Left hindlimb (tissue), 1 donor: ENCODE results near the gene BTBD18.
A peak's percentile ranks its signal among the peaks of the same experiment; 100 is the strongest.

ENCODE experiments used
- DNase-seq: peaks from one replicate; pipeline ENCODE4 v3.0.0-alpha.2; 2018

BTBD18 gene, protein sequence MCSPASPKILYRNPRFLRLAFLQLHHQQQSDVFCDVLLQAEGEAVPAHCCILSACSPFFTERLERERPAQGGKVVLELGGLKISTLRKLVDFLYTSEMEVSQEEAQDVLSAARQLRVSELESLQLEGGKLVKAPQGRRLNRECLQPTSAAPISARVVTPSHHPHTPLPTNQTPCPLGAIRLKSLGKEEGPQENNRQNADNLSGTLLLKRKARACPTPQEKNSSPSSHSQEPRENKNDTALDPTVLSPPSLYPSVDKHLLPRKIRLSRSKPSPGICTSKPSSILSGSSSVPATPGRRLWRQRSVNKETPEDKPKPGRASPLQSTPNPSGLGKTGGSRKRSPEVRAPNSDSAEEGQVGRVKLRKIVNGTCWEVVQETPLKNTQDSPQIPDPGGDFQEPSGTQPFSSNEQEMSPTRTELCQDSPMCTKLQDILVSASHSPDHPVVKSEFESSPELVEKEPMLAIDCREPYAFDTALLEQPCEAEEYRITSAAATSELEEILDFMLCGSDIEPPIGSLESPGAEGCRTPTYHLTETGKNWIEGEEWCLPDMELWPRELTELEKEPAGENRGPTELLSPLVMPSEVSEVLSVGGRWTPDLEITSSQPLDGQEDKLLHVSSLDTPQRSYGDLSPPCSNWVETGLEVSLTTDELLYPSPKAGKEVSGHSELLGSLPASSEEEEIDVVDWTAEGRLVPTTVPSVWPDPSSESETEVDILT

DNA sequence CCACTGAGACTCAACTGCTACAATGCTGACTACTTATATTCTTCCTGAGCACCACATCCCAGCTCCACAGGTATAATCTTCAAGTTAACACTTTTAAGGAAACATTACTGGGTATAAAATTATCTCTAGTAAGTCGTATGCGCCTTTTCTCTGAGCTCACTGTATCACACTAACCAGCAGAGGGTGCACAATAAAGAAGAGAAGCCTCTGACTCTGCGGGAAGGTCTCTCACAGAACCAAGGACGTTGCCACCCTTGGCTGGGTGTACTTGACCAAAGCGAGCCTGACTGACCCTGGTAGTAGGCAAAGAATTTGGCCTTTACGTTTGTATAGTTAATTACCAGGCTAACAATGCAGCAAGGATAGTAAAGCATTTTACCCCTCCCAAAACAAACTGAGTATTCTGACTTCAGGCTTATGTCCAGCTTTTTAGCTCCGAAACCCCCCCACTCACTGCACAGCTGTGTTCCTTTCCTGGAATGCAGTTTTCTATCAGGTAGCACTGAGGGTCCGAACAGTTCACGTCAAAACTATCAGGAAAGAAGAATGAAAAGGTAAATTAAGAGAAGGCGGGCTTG, at the start of gene BTBD18:
BTBD18 (minus strand) TSS at position 144 of the 578 bp plus-strand sequence. CDS start 631 bp downstream, outside the sequence.
- DNase-seq: no peak

DNA sequence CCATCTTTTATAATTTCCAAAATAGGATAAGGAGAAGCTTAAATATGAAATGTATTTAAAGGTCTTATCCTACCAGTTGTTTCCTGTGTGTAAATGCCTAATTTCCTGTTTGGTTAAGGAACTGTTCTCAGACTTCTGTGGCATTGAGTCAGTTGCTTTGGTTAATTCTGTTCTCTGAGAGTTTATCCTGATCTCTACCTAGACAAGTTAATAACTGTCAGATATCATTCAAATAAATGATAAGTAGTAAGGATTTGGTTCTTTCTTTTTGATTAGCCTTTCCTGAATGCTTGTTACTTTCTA, 49.5 kb upstream of the BTBD18 start:
- DNase-seq: no peak

DNA sequence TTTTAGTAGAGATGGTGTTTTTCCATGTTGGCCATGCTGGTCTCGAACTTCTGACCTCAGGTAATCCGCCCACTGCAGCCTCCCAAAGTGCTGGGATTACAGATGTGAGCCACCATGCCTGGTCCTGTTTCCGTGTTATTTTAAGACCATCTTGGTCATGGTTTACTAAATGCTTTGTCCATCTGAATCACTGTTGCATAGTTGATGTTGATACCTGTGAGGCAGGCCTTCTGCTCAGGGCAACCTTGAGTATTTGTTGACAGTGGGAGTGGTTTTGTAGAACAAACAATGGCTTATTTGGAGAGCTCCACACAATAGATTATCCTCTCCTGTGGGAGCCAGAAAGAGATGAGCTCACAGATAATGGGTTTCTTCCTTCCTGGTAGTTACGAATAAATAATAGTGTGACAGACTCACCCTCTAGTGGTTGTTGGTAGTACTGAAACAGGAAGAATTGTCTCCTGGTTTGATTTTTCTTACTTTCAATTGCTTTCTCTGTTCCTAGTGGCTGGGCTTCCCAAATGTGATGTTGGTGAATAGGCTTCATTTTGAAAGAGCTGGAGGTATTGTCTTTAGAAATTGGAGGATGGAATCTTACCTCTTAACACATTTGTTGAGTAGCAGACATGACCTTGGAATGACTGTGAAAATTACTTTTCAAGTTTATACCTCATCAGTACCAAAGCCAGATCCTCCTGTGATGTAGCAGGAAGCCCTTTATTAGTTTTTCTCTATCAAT, 49.0 kb upstream of the BTBD18 start:
- no peak for DNase-seq

DNA sequence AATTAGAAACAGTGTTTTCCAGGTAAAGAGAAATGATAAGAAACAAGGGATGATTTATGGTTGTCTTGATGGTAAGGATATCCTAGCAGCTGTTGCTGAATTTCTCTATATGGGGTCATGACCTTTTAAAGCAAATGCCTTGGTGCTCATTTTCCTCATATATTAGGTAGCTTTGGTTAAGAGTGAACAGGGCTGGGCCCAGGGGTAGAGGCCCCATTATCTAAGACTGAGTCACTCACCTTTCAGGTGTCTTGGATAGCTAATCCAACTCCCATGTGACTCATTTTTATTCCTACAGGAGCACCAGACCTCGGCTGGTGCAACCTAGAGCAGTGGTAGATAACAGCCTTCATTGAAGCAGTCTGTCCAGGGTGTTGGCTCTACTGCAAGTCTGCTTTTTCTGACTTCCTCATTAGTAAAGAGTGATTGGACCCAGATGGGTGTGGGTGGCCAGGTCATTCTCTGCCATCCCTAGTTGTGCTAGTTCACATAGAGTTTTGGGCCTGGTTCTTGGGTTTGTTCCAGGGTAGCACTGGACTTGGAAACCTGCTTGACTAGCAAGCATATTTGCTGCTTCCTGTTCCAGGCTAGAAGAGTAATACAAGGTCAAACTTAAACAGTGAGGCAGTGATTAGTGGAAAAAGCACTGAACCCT, 47.4 kb upstream of the BTBD18 start:
- no peak for DNase-seq

DNA sequence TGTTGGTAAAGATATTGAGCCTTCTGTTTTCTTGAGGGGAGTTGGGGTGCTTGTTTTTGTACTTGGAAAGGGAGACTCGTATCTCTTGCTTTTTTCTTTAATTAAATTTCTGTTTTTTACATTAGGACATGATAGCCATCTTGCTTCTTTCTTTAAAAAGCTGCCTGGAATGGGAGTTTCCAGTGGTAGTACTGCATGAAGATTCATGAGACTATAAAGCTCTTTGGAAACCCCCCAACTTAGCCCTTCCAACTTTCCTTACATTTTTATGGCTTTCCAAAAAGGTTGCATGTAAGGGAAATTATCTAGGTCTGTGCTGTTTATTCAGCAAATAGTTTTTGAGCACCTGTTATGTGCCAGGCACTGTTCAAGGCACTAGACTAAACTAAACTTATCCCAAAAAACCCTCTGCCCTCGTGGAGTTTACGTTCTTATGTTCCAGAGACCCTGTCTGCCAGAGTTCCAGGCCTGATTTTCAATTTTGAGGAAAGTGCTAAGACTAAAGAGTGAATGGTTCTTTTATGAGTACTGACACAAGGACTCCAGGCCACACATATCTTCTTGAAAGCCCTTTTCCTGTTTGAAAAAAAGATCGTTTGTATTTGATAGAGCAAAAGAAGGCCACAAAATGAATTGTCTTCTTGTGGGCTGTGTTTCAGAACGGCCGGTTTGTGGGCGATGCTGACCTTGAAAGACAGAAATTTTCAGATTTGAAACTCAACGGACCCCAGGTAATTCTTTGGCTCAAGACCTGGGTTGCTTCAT, 41.9 kb upstream of the BTBD18 start:
- DNase-seq: no peak

DNA sequence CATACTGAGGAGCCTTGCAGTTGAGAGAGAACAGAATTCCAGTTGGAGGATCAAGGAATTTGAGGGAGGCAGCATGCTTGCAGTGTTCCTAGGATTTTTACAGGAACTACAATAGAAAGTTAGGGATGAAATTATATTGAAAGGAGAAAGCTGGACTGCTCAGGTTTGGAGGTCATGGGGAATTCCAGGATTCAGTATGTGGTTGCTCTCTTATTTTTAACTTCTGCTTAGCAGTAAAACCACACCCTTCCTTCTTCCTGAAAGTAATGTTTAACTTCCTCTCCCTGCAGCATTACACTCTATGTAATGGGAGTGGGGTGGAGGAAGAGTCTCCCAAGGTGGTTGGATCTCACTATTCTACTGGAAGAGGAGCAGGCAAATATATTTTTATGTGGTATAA, 41.3 kb upstream of the BTBD18 start:
- no peak for DNase-seq

DNA sequence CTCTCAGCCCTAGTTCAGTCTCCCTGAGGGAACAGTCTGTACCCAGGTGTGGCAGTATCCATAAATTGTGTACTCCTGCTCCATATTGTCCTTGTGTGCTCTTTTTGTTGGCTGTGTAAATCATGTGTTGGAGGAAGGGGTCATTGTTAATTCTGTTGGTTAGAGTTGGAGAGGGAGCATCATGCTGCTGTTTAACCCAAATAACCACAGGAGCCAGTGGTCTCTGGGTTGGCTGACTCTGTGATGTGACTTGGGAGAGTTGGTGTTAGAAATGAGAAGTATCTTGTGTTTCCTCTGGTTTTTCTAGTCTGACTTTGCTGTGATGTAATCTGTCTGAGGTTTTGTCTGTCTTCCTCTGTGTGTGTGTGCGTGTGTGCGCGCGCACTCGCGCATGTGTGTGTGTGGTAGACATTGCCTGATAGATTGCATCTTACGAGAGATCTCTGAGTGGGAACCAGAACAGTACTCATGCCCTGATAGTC, 40.5 kb upstream of the BTBD18 start:
- DNase-seq: peak; percentile 49

DNA sequence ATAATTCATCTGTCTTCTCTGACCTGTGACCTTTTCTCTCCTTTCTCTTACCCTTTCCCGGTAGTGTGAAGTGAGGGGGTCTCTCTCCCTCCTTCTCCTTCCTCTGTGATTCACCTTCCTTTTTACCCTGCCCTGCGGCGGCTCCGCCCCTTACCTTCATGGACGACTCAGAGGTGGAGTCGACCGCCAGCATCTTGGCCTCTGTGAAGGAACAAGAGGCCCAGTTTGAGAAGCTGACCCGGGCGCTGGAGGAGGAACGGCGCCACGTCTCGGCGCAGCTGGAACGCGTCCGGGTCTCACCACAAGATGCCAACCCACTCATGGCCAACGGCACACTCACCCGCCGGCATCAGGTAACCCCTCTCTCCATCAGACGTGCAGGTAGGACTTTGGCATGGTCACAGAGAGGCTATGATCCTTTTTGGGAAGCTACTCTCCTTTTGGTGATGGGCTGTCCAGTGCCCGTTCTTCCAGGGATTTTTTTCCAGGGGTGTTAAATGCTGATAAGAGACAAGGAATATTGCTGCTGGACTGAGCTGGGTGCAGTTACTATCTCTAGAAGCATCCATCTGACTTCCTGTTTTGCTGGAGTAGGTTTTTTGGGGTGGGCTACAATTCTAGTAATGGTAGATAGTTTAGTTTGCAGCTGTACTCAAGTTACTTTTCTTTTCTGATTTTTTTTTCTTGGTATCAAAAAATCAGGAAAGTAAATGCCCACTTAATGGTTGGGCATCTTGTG, 39.9 kb upstream of the BTBD18 start:
- DNase-seq: no peak

DNA sequence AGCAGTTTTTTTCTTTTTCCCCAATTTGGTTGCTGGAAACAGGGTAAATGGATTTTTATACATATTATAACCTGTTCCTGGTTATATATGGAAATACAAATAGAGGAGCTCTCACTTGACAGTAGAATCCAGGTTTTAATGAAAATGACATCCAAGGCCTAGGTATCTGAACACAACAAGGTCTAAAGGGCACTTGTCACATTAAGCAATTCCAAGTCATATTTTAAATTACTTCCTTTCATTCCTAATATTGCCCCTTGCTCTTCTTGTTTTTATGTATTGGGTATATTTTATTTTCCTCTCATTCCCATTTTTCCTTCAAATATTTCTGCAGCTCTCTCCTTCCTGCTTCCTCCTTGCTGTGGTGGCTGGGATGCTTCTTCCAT, 37.1 kb upstream of the BTBD18 start:
- no peak for DNase-seq

DNA sequence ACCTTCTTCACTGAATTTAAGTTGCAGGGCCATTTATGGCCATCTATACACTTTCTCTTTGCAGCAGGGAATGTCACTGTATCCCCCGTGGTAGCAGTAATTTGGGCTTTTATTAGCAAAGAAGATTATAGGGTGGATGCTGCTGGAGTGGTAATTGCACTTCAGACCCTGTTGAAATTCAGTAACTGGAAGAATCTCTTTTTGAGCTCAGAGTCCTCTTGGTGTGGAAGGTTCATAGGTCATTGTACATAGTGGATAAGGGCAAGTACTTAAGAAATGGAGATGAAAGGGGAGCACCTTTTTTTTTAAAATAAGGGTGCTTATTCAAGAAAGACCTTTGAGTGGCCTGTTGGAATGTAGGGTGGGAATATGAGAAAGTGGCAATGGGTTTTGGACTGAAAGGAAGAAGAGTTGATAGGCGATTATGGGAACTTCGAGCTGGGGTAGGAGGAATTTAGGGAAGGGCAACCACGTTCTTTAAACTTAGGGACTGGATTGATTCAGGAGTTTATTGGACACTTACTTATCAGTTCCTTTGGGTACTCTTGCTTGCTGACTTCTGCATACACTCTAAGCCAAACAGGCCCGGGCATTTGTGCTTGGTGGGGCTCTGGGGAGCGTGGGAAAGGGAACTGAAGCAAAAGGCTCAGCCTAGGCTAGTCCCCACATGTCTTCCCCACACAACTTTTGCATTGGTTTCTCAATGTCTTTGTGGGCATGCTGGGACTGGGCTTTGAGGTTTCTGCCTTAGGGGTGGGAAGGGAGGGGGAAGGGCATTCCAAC, 36.5 kb upstream of the BTBD18 start:
- DNase-seq: peak; percentile 30

DNA sequence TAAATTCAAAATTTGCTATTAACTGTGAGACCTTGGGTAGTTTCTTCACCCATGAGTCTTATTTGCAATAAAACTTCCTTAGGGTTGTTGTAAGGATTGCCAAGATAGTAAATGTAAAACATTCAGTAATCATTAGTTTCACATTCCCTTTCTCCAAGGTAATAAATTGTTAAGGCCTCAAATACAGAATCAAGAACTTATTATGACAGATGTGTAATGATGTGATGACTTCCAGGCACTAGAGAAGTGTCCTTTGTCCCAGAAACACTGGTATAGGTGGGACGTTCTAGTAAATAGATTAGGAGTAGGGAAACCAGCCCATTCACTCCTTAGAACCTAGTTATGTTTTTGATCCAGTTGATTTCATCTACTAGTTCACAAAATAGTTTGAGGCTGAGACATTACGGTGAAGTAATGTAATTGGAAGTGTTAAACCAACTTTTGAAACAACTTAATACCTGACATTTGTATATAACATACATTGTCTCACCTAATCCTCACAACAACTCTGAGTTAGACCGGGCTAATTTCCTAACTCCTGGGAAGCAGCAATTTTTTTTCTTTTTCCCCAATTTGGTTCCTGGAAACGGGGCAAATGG, 35.5 kb upstream of the BTBD18 start:
- DNase-seq: no peak

DNA sequence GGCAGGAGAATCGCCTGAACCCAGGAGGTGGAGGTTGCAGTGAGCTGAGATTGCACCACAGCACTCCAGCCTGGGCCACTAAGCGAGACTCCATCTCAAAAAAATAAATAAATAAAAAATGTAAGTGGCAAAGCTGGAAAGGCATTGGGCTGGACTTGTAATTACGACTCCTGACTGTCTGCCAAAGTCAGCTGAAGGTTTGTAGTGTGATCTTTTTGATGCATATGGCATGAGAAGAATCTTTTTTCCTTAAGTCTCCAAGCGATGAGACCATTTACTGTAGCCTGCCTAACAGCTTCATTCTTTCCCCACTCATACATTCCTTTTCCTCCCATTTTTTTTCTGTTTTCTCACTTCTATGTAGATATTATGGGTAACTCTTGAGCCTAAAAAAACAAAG, 34.8 kb upstream of the BTBD18 start:
- DNase-seq: no peak

DNA sequence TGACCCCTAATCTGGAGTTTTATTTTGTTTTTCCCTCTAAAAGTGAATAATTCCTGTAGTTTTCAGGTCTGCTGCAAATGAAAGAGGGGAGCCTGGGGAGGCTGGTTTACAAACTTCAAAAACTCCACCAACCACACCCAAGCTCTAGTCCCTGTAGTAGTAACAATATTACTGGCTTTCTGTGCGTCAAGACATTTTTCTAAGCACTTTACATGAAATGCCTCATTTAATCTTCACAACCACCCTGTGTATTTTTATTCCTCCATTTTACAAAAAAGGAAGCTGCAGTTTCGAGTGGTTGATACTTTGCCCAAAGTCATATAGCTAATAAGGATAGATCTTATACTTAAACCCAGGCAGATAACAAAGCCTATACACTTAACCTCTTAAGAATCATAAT, 33.5 kb upstream of the BTBD18 start:
- no peak for DNase-seq

DNA sequence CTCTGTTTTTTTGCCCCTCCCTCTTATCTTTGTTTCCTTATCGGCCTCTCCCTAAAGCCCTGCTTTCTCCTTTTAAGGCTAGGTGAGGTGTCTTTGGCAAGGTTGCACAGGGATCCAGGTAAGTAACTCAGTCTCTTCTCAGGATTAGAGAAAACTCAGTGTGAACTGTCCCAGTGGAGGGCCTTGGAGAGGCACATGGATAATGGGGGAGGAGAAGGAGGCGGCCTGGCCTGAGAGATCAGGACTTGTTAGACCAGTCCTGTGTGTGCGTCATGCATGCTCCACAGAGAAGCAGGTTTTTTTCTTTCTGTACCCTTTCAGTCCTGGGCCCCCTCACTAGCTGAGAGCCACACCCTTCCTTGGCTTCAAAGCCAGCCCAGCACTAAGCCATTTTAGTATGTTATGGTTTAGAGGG, 29.9 kb upstream of the BTBD18 start:
- no peak for DNase-seq

DNA sequence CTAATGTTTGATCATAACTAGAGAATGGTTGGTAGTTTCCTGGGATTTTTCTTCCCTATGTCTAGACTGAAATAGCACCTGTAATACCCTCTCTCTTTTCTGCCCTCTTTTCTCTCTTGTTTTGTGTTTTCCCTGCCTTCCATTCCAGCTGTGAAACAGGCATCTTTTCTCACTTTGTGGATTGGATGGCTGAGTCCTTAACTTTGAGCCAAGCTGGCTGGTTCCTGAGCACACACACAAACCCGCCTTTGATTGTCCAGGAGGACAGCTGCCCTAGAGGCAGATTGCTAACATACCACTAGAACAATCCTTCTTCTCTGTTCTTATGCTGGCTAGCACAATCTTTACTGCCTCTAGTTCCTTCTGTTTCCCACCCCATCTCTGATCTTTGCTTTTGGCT, 27.7 kb upstream of the BTBD18 start:
- peak; percentile 37 for DNase-seq

DNA sequence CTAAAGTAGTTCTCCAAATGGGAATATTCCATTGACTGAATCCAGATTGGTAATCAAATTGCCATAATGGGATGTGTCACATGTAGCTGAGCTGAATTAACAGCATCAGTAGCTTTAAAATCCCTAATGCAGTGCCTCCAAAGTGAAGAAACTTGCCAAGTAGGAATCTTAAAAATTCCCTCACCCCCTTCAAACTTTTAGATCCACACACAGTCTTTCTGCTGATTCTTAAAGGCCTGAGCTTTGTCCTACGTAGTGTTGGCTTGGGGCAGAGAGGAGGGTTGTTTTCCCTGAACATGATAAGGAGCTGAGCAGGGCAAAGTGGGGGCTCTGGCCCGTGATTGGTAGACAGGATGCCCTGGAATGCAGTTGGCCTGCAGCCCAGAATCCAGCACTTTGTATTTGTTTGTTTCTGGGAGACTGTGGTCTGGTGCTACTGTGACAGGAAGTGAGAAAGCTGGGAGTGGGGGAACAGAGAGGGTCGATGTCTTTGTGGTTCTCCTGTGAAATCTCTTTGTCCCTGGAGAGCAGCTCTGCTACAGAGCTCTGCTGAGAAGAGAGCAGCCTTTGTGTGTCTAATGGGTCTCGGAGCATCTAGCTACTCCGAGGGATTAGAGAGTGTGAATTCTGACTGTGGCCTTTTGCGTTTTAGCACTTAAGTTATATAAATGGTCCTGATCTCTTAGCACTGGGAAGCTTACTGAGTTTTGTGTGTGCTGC, 26.9 kb upstream of the BTBD18 start:
- peak; percentile 93 for DNase-seq

DNA sequence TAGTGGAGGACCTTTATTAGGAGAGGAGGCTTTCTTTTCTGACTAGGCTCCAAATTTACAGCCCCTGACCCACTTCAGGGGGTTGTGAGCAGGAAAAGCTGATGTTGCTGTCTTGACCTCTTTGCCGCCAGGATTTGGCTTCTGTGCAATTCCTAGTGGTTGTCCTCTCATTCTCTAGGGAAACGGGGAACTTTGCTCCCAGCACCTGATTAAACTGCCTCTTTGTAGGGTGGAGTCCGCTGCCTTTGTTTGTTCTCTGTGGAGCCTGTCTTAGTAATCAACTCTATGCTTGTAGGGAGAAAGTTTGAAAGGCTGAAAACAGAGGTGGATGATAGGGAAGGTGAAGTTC, 26.3 kb upstream of the BTBD18 start:
- DNase-seq: no peak

DNA sequence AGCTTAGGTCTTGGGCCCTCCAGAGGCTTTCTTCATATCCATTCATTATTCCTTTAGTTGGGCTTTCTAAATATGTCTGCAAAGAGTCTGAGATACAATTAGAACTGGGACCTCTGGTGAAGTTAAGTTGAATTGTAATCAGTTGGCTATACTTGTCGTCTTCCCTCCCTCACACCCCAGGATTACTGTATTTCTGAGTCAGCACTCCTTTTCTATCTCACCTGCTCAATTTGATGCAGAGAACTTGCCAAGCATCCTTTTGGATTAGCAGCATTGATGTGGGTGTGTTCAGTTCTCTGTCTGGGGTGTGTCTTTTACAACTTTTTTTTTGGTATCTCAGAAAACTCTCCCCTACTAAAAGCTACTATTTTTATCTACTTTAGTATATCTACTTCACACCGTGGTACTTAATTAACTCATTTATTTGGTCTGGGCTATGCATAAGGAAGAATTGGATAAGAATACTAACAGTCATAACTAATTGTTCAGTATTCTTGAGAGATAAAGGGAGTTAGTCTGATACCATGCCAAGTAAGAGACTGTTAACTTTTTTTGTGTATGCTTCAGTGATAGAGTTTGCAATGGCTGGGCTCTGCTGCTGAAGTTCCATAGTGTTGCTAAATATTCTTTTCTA, 25.1 kb upstream of the BTBD18 start:
- DNase-seq: no peak

DNA sequence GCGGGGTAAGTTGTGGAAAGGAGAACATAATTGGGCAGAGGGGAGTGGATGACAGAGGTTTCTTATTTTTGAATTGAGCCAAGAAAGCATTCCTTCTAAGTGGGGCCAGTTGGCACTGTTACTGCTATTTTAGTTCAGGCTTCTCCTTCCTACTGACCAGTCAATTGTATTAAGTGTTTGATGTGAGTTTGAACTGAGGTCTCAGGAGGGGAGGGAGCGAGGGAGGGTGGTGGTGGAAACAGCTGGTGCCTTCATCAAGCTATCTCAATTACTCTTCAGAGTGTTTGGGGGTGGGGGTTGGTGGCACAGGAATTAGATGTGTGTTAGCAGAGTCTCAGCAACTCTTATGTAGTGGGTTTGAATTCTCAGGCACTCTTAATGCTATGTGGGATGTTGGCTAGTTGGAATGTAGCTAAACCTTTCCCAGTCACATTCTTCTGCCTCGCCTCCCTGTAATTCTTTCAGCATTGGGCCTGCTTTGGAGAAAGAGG, 24.5 kb upstream of the BTBD18 start:
- DNase-seq: peak; percentile 58
